Measurements from ENCODE around the gene RBMX. TPM values are rescaled to one million over a fixed set of nuclear protein-coding genes. Genes with fewer than 3 reads are reported as not detected.
A peak's percentile ranks its signal among the peaks of the same experiment; 100 is the strongest.

Gene RBMX
- total and polyA plus RNA-seq, 7 donors: 58.7 to 334 (median 173) TPM

DNA sequence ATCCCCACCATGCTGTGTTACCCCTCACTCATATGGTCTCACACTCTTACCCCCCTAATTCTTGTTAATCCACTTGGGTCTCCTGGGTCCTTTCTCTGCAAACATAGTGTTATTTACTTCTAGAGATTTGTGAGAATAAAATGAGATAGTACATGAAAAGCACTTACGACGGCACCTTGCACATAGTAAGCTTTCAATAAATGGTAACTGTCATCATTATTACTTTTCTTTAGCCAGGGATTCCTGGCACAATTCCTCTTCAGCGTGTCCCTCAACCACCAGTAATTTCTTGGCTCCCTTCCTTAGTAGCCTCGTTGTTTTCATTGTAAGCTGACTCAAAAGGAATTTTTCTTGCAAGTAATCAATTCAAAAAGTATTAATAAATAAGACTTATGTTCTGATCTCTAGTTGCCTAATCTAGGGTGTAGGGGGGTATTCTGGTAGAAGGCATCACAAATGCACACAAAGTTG is 30.1 kb upstream of the RBMX start:
- WGBS, 2 donors: 16 to 43% methylated on average over 4 of the region's 4 CpGs
- H3K9me3 ChIP-seq: no peaks in the 10 kb centered on the region
- DNase-seq: no peak
- intact Hi-C loops (cut with DNase I): loop anchor here (1.0 to 5.0 kb wide), 2 partner anchors 30 to 648 kb away; partner anchors contain the start of gene RBMX
- H3K27ac ChIP-seq: peak overlapping the region; percentile 81 to 89 (median 87)
- peaks cover 0 to 7% (median 2%) of the 10 kb centered on the region in 4 donors for H3K4me1 ChIP-seq
- H3K36me3 ChIP-seq: no peaks in the 10 kb centered on the region
- H3K27me3 ChIP-seq: no peaks in the 10 kb centered on the region
- H3K4me3 ChIP-seq: peak overlapping the region in 3 of 4 donors; percentile 16 to 57 (median 20)
- TF ChIP-seq POLR2AphosphoS5 (IDR thresholded peaks at IDR 0.05): no peak
- no peak for TF ChIP-seq POLR2A (IDR thresholded peaks at IDR 0.05)
- no peak for TF ChIP-seq EP300 (IDR thresholded peaks at IDR 0.05)
- TF ChIP-seq, protein P1, sequence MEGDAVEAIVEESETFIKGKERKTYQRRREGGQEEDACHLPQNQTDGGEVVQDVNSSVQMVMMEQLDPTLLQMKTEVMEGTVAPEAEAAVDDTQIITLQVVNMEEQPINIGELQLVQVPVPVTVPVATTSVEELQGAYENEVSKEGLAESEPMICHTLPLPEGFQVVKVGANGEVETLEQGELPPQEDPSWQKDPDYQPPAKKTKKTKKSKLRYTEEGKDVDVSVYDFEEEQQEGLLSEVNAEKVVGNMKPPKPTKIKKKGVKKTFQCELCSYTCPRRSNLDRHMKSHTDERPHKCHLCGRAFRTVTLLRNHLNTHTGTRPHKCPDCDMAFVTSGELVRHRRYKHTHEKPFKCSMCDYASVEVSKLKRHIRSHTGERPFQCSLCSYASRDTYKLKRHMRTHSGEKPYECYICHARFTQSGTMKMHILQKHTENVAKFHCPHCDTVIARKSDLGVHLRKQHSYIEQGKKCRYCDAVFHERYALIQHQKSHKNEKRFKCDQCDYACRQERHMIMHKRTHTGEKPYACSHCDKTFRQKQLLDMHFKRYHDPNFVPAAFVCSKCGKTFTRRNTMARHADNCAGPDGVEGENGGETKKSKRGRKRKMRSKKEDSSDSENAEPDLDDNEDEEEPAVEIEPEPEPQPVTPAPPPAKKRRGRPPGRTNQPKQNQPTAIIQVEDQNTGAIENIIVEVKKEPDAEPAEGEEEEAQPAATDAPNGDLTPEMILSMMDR (IDR thresholded peaks at IDR 0.05): no peak

DNA sequence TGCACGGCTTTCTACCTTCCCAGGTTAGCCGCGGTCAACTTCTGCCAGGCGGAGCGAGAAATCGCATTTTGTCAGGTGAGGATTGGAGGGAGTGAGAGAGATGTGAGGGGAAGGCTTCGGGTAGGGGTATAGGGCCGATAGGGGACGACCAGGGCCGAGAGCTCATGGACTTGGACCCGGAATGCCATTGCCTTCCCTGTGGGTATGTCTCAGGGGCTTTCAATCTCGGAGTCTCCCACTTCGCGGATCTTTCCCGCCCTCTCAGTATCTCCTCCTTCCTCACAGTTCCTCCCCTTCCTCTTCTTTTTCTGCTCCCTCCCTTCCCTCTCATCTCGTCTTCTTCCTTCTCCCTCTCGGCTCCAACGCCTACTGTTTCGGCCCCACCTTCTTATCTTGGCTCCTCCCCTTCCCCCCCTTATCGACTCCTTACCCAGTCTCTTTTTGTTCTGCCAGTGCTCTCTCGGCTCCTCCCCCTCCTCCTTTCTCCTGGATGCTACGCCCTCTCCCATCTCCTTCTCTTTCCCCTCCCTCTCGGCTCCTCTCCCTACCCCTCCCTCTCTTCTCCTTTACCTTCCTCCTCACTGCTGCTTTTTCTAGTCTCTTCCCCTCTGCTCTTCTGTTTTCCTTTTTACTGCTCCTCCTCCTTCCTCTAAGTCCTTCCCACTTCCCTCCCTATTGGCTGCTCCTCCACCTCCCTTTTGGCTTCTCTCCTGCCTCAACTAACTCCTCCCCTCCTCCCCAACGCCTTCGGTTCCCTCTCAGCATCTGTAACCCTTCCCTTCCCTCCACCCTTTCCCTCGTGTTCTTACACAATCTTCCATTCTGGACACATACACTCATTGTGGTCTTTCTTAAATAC is 29.4 kb upstream of the RBMX start:
- 0% methylated on average over 26 of the region's 26 CpGs for WGBS, 2 donors
- H3K4me1 ChIP-seq: peaks cover 0 to 7% (median 2%) of the 10 kb centered on the region in 4 donors
- DNase-seq: peak; percentile 96
- H3K27me3 ChIP-seq: no peaks in the 10 kb centered on the region
- TF ChIP-seq, protein P1 (IDR thresholded peaks at IDR 0.05): peak in 1 of 4 experiments; percentile 9
- no peak for TF ChIP-seq EP300 (IDR thresholded peaks at IDR 0.05)
- TF ChIP-seq POLR2A (IDR thresholded peaks at IDR 0.05): peak; percentile 23 to 52
- peak; percentile 71 to 83 (median 73) for TF ChIP-seq POLR2AphosphoS5 (IDR thresholded peaks at IDR 0.05)
- peak overlapping the region; percentile 81 to 89 (median 87) for H3K27ac ChIP-seq
- H3K36me3 ChIP-seq: no peaks in the 10 kb centered on the region
- no peaks in the 10 kb centered on the region for H3K9me3 ChIP-seq
- intact Hi-C loops (cut with DNase I): loop anchor here (1.0 to 5.0 kb wide), 2 partner anchors 30 to 648 kb away; partner anchors contain the start of gene RBMX
- peak overlapping the region; percentile 46 to 61 (median 56) for H3K4me3 ChIP-seq

DNA sequence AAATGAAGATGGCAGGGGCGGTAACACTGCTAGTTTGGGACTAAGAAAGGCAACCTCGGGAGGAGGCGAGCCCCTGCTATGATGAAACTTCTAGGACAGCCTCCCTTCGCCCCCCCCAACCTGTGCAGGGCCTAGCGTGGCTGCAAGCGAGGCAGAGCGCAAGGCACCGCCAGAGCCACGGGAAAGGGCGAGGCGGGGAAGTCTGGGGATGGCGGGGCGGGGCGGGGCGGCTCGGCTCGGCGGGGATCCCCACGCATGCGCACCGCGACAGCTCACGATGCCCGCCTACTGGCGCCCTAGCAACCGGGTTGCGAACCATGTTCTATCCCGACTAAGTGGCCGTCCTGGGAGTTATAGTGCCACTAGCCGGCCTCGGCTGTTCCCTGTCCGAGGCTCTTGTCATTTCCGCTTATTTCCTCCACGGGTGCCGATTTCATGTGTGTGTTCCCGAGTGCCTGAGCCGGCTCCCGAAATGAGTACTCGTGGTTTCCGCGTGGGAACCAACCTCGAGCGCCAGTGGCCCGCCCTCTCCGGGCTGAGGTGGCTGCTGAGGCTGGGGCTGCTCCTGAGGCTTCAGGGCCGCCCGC is 28.7 kb upstream of the RBMX start:
- peak; percentile 95 for DNase-seq
- WGBS, 2 donors: 0 to 1% methylated on average over 47 of the region's 47 CpGs

DNA sequence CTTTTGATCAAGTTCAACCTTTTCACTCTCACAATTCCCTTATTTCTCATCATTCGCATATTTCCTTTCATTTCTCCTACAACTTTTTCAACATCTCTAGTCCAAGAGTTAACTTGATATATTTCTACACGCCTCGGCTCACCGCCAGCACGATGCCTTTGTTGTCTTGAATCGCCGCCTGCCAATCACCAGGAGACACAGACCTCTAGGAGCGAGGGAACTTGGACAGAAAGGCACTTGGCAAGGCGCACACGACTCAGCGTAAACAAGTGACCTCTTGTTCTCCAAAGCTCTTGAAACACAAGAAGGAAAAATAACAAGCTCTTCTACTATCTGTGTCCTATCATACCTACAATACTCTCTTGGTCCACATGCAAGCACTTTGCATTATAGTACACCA is 27.1 kb upstream of the RBMX start:
- Histone ChIP-seq H3K36me3 (no peaks in the 10 kb centered on the region), H3K4me1 (peaks cover 0 to 7% (median 2%) of the 10 kb centered on the region in 4 donors), H3K27ac (no peak overlapping the region), H3K4me3 (no peak overlapping the region), H3K9me3 (no peaks in the 10 kb centered on the region), H3K27me3 (no peaks in the 10 kb centered on the region)
- no peak for DNase-seq
- TF ChIP-seq POLR2AphosphoS5 (IDR thresholded peaks at IDR 0.05) (no peak), POLR2A (IDR thresholded peaks at IDR 0.05) (no peak), EP300 (IDR thresholded peaks at IDR 0.05) (no peak)
- TF ChIP-seq, protein P1 (IDR thresholded peaks at IDR 0.05): no peak
- intact Hi-C loops (cut with DNase I): no loop called here
- 85 to 86% methylated on average over 11 of the region's 11 CpGs for WGBS, 2 donors

More for the DNA sequence above, 28.7 kb upstream of the RBMX start:
- intact Hi-C loops (cut with DNase I): no loop called here
- H3K4me3 ChIP-seq: peak overlapping the region; percentile 46 to 61 (median 56)
- peak overlapping the region; percentile 81 to 89 (median 87) for H3K27ac ChIP-seq
- H3K27me3 ChIP-seq: no peaks in the 10 kb centered on the region
- no peaks in the 10 kb centered on the region for H3K36me3 ChIP-seq
- H3K9me3 ChIP-seq: no peaks in the 10 kb centered on the region
- H3K4me1 ChIP-seq: peaks cover 0 to 7% (median 2%) of the 10 kb centered on the region in 4 donors
- TF ChIP-seq POLR2AphosphoS5 (IDR thresholded peaks at IDR 0.05): peak; percentile 4 to 24 (median 9)
- no peak for TF ChIP-seq POLR2A (IDR thresholded peaks at IDR 0.05)
- no peak for TF ChIP-seq EP300 (IDR thresholded peaks at IDR 0.05)

Data from sigmoid colon (tissue), 7 donors.